ENCODE measurements around the gene CAMK2A. TPM values are rescaled to one million over a fixed set of nuclear protein-coding genes. Genes with fewer than 3 reads are reported as not detected.

Gene CAMK2A
- polyA plus RNA-seq, 1 of the 3 experiments (the other 2 are of a cell fraction) = 0.10 TPM

DNA sequence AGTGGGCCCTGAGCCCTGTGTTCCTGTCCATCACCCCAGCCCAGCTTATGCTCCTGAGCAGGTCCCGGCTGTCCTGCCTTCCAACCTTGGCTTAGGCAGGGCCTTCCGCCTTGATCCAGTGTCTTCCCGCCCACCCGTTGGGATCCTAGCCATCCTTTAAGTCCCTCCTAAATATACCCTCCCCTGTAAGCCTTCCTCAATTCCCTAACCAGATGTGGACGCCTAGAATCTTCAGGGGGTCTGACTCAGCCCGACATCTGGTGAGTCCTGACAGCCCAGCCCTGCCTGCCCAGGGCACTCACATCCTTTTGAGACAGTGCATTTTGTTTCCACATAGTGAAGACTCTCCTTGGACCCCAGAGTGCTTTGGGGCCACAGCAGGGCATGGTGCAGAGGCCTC is 76.0 kb downstream of the CAMK2A start:
- no peak overlapping the region for H3K4me2 ChIP-seq
- CTCF ChIA-PET = interaction anchor here (1.0 to 9.7 kb wide), 4 partner anchors 10 to 86 kb away, joined by 3 to 173 read pairs (median 4); no protein-coding TSS in a partner anchor
- POLR2A ChIA-PET = no interaction called here

More for the DNA sequence above, 76.0 kb downstream of the CAMK2A start:
- TF ChIP-seq, protein P1, sequence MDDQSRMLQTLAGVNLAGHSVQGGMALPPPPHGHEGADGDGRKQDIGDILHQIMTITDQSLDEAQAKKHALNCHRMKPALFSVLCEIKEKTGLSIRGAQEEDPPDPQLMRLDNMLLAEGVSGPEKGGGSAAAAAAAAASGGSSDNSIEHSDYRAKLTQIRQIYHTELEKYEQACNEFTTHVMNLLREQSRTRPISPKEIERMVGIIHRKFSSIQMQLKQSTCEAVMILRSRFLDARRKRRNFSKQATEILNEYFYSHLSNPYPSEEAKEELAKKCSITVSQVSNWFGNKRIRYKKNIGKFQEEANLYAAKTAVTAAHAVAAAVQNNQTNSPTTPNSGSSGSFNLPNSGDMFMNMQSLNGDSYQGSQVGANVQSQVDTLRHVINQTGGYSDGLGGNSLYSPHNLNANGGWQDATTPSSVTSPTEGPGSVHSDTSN (IDR thresholded peaks at IDR 0.05) = no peak
- TF ChIP-seq RCOR1 (IDR thresholded peaks at IDR 0.05; ENCODE audit: low read length) = no peak
- no peak for TF ChIP-seq ELF1 (IDR thresholded peaks at IDR 0.05)
- TF ChIP-seq JUND (IDR thresholded peaks at IDR 0.05) = no peak
- no peak for TF ChIP-seq GATA2 (CRISPR knock-in tag; IDR thresholded peaks at IDR 0.05)
- TF ChIP-seq NRF1 (IDR thresholded peaks at IDR 0.05; ENCODE audit: low read depth, low read length) = no peak
- no peak for TF ChIP-seq EZH2phosphoT487 (IDR thresholded peaks at IDR 0.05; ENCODE audit: borderline replicate concordance, low read depth)
- TF ChIP-seq, protein P2, sequence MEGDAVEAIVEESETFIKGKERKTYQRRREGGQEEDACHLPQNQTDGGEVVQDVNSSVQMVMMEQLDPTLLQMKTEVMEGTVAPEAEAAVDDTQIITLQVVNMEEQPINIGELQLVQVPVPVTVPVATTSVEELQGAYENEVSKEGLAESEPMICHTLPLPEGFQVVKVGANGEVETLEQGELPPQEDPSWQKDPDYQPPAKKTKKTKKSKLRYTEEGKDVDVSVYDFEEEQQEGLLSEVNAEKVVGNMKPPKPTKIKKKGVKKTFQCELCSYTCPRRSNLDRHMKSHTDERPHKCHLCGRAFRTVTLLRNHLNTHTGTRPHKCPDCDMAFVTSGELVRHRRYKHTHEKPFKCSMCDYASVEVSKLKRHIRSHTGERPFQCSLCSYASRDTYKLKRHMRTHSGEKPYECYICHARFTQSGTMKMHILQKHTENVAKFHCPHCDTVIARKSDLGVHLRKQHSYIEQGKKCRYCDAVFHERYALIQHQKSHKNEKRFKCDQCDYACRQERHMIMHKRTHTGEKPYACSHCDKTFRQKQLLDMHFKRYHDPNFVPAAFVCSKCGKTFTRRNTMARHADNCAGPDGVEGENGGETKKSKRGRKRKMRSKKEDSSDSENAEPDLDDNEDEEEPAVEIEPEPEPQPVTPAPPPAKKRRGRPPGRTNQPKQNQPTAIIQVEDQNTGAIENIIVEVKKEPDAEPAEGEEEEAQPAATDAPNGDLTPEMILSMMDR (IDR thresholded peaks at IDR 0.05) = no peak
- TF ChIP-seq, protein P3, sequence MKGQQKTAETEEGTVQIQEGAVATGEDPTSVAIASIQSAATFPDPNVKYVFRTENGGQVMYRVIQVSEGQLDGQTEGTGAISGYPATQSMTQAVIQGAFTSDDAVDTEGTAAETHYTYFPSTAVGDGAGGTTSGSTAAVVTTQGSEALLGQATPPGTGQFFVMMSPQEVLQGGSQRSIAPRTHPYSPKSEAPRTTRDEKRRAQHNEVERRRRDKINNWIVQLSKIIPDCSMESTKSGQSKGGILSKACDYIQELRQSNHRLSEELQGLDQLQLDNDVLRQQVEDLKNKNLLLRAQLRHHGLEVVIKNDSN (IDR thresholded peaks at IDR 0.05; ENCODE audit: borderline replicate concordance, low read depth) = no peak
- TF ChIP-seq MXI1 (IDR thresholded peaks at IDR 0.05; ENCODE audit: low read depth, low read length) = no peak
- TF ChIP-seq, protein P4, sequence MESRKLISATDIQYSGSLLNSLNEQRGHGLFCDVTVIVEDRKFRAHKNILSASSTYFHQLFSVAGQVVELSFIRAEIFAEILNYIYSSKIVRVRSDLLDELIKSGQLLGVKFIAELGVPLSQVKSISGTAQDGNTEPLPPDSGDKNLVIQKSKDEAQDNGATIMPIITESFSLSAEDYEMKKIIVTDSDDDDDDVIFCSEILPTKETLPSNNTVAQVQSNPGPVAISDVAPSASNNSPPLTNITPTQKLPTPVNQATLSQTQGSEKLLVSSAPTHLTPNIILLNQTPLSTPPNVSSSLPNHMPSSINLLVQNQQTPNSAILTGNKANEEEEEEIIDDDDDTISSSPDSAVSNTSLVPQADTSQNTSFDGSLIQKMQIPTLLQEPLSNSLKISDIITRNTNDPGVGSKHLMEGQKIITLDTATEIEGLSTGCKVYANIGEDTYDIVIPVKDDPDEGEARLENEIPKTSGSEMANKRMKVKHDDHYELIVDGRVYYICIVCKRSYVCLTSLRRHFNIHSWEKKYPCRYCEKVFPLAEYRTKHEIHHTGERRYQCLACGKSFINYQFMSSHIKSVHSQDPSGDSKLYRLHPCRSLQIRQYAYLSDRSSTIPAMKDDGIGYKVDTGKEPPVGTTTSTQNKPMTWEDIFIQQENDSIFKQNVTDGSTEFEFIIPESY (IDR thresholded peaks at IDR 0.05; ENCODE audit: borderline replicate concordance, low read depth) = no peak
- TF ChIP-seq CHD2 (IDR thresholded peaks at IDR 0.05; ENCODE audit: low read length, partially characterized antibody) = no peak
- TF ChIP-seq RXRA (IDR thresholded peaks at IDR 0.05; ENCODE audit: borderline replicate concordance, low read depth) = no peak
- TF ChIP-seq FOXM1 (IDR thresholded peaks at IDR 0.05; ENCODE audit: low read depth) = no peak
- no peak for TF ChIP-seq RAD21 (IDR thresholded peaks at IDR 0.05; ENCODE audit: low read length)
- TF ChIP-seq, protein P5, sequence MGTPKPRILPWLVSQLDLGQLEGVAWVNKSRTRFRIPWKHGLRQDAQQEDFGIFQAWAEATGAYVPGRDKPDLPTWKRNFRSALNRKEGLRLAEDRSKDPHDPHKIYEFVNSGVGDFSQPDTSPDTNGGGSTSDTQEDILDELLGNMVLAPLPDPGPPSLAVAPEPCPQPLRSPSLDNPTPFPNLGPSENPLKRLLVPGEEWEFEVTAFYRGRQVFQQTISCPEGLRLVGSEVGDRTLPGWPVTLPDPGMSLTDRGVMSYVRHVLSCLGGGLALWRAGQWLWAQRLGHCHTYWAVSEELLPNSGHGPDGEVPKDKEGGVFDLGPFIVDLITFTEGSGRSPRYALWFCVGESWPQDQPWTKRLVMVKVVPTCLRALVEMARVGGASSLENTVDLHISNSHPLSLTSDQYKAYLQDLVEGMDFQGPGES (IDR thresholded peaks at IDR 0.05; ENCODE audit: low read depth, low read length) = no peak
- Histone ChIP-seq H2AFZ (ENCODE audit: low read depth) (no peak overlapping the region), H3K27ac (ENCODE audit: low read depth in 2 of 2, low read length in 1 of 2) (no peak overlapping the region), H4K20me1 (ENCODE audit: insufficient read depth) (no peaks in the 10 kb centered on the region), H3F3A (replicated peaks; ENCODE audit: insufficient read depth) (no peaks in the 10 kb centered on the region), H3K4me3 (ENCODE audit: low read depth in 2 of 2, low read length in 1 of 2) (no peak overlapping the region), H3K9me3 (no peaks in the 10 kb centered on the region), H3K4me1 (ENCODE audit: control insufficient read depth in 1 of 2, insufficient read depth in 2 of 2, low read depth in 1 of 2, low read length in 1 of 2) (0 out of 4 replicates have a peak, but pooled peaks cover 0 to 3% of the 10 kb centered on the region in 2 experiments), H3K9ac (no peak overlapping the region), H3K36me3 (replicated peaks in 1 of 2; ENCODE audit: control insufficient read depth in 1 of 2, insufficient read depth in 2 of 2, low read length in 1 of 2) (no peaks in the 10 kb centered on the region), H3K79me2 (ENCODE audit: insufficient read depth) (no peaks in the 10 kb centered on the region), H3K27me3 (ENCODE audit: insufficient read depth) (no peaks in the 10 kb centered on the region), H3K9me2 (no peaks in the 10 kb centered on the region)
- DNase-seq = no peak
- whole genome bisulfite sequencing (ENCODE audit: low lambda C conversion rate) = 83% methylated on average over 6 of the region's 6 CpGs
